HCT116 (cell line): Measurements from ENCODE around the gene SGMS1. TPM values are rescaled to one million over a fixed set of nuclear protein-coding genes. Genes with fewer than 3 reads are reported as not detected.

Experiments used
- ATAC-seq: fragments of 200-7000 bp; cut with Tn5 transposase; 2 replicates; pipeline ENCODE4 v1.9.1; 2020; ENCODE audit warnings: mild to moderate bottlenecking, moderate library complexity
- BruUV-seq: library from RNA; stranded (reverse); fragments of 400-500 nt; replicated peaks from 2 replicates; lab custom pipeline; 2021; lab: Mats Ljungman, UMichigan
- CTCF ChIA-PET: fragments of 300-600 bp; sonication (Branson Sonifier 250); formaldehyde crosslinking; loops from one replicate; lab custom pipeline; 2021; ENCODE audit warnings: antibody characterized with exemption; lab: Charles Lee
- POLR2A ChIA-PET: fragments of 300-600, 350-600 bp; sonication (Branson Sonifier 250); formaldehyde crosslinking; loops from one replicate; lab custom pipeline; 2021; ENCODE audit warnings: antibody characterized with exemption; lab: Charles Lee
- RAD21 ChIA-PET, 2 experiments: fragments of 300-600 bp; sonication (Branson Sonifier 250); formaldehyde crosslinking; loops; one replicate each; lab custom pipeline; 2023; ENCODE audit warnings: low total read pairs in 2 of 2; ENCODE audit not compliant: uncharacterized antibody in 2 of 2, unreplicated experiment in 2 of 2, low non-redundant PET in 1 of 2; lab: Charles Lee
- DNase-seq: peaks from one replicate; pipeline ENCODE4 v3.0.0-alpha.2; 2010; ENCODE audit warnings: low read depth, low spot score
- H2AFZ ChIP-seq: fragments of 200-600 bp; shearing (Covaris generic), sonication (generic); 2 replicates; pipeline ENCODE4 v1.6.1; 2017; ENCODE audit warnings: low read depth, mixed run types, mixed read lengths, antibody characterized with exemption, low read length; ENCODE audit not compliant: poor library complexity, severe bottlenecking
- H3K27ac ChIP-seq: 2 replicates; pipeline ENCODE4 v1.5.1; 2012; ENCODE audit warnings: low read depth, low read length
- H3K27me3 ChIP-seq: fragments of 200-600 bp; sonication (generic); 2 replicates; pipeline ENCODE4 v1.6.1; 2016; ENCODE audit warnings: mixed run types, low read length, mixed read lengths; ENCODE audit not compliant: insufficient read depth
- H3K36me3 ChIP-seq, 2 experiments: fragments of 200-500 bp in 1 of 2; fragments of 200-600 bp in 1 of 2; sonication (Bioruptor generic) in 1 of 2; sonication (generic) in 1 of 2; 2 replicates each; pipeline versions ENCODE4 v1.5.1 to v1.6.1; 2014 to 2016; ENCODE audit warnings: low read length in 2 of 2, inconsistent platforms in 1 of 2, mixed read lengths in 1 of 2, mixed run types in 1 of 2; ENCODE audit not compliant: insufficient read depth in 2 of 2, control insufficient read depth in 1 of 2
- H3K4me1 ChIP-seq, 2 experiments: fragments of 200-600 bp in 1 of 2; sonication (generic) in 1 of 2; 2 replicates each; pipeline versions ENCODE4 v1.5.1 to v1.6.1; 2012 to 2017; ENCODE audit warnings: low read length in 2 of 2, inconsistent platforms in 1 of 2, mild to moderate bottlenecking in 1 of 2, mixed read lengths in 1 of 2, mixed run types in 1 of 2, moderate library complexity in 1 of 2; ENCODE audit not compliant: insufficient read depth in 2 of 2, control insufficient read depth in 1 of 2
- H3K4me2 ChIP-seq: fragments of 200-600 bp; sonication (generic); 2 replicates; pipeline ENCODE4 v1.6.1; 2017; ENCODE audit warnings: mixed run types, low read length, mixed read lengths
- H3K4me3 ChIP-seq, 2 experiments: fragments of 200-600 bp in 1 of 2; sonication (generic) in 1 of 2; replicated peaks in 1 of 2; 2 replicates each; pipeline ENCODE4 v1.5.1; 2011 to 2016; ENCODE audit warnings: low read length in 2 of 2, control low read depth in 1 of 2, low read depth in 1 of 2, mild to moderate bottlenecking in 1 of 2, mixed read lengths in 1 of 2, mixed run types in 1 of 2
- H3K79me2 ChIP-seq: fragments of 200-600 bp; sonication (generic); 2 replicates; pipeline ENCODE4 v1.6.1; 2017; ENCODE audit warnings: mild to moderate bottlenecking, mixed run types, low read length, moderate library complexity, mixed read lengths; ENCODE audit not compliant: insufficient read depth
- H3K9ac ChIP-seq: fragments of 200-600 bp; sonication (generic); 2 replicates; pipeline ENCODE4 v1.6.1; 2016; ENCODE audit warnings: low read length, mixed read lengths
- H3K9me2 ChIP-seq: fragments of 200-600 bp; sonication (generic), shearing (Covaris generic); 2 replicates; pipeline ENCODE4 v1.6.1; 2017; ENCODE audit warnings: mixed run types, mild to moderate bottlenecking, moderate library complexity; ENCODE audit not compliant: insufficient read depth
- H3K9me3 ChIP-seq, 2 experiments: fragments of 200-500 bp in 1 of 2; fragments of 200-600 bp in 1 of 2; sonication (Bioruptor generic) in 1 of 2; sonication (generic) in 1 of 2; 2 replicates each; pipeline ENCODE4 v1.6.1; 2014 to 2017; ENCODE audit warnings: low read length in 2 of 2, mixed read lengths in 2 of 2, inconsistent platforms in 1 of 2, low read depth in 1 of 2, mild to moderate bottlenecking in 1 of 2, mixed run types in 1 of 2, moderate library complexity in 1 of 2; ENCODE audit not compliant: control insufficient read depth in 1 of 2, insufficient read depth in 1 of 2
- H4K20me1 ChIP-seq: fragments of 200-600 bp; sonication (generic), shearing (Covaris generic); 2 replicates; pipeline ENCODE4 v1.6.1; 2017; ENCODE audit warnings: mixed run types, mild to moderate bottlenecking, moderate library complexity; ENCODE audit not compliant: insufficient read depth
- CBX3 ChIP-seq: IDR thresholded peaks from 2 replicates; pipeline ENCODE4 v1.6.1; 2012; ENCODE audit warnings: low read depth
- FOSL1 ChIP-seq: IDR thresholded peaks from 2 replicates; pipeline ENCODE4 v1.6.1; 2012; ENCODE audit warnings: low read depth
- JUND ChIP-seq: IDR thresholded peaks from 2 replicates; pipeline ENCODE4 v1.6.1; 2012
- POLR2A ChIP-seq: IDR thresholded peaks from 2 replicates; pipeline ENCODE4 v1.7.0; 2011; ENCODE audit warnings: borderline replicate concordance; ENCODE audit not compliant: insufficient read depth, insufficient read length; ENCODE audit errors: extremely low read depth
- RAD21 ChIP-seq: IDR thresholded peaks from 2 replicates; pipeline ENCODE4 v1.6.1; 2012; ENCODE audit warnings: low read depth, mild to moderate bottlenecking
- SIN3A ChIP-seq: IDR thresholded peaks from 2 replicates; pipeline ENCODE4 v1.6.1; 2012; ENCODE audit warnings: low read depth
- SP1 ChIP-seq: IDR thresholded peaks from 2 replicates; pipeline ENCODE4 v1.6.1; 2012; ENCODE audit warnings: low read depth
- SRF ChIP-seq: IDR thresholded peaks from 2 replicates; pipeline ENCODE4 v1.6.1; 2012; ENCODE audit warnings: low read depth
- TCF7L2 ChIP-seq: IDR thresholded peaks from 2 replicates; pipeline ENCODE4 v1.7.0; 2011; ENCODE audit warnings: borderline replicate concordance, inconsistent platforms; ENCODE audit not compliant: insufficient read depth, insufficient read length; ENCODE audit errors: extremely low read depth
- ZFX ChIP-seq: fragments of 450-650 bp; IDR thresholded peaks from 2 replicates; pipeline ENCODE4 v1.6.1; 2017
- ZNF274 ChIP-seq: fragments of 200-500 bp; sonication (Bioruptor generic); IDR thresholded peaks from 2 replicates; pipeline ENCODE4 v1.6.1; 2014; ENCODE audit warnings: mild to moderate bottlenecking, low read depth, low read length, inconsistent platforms
- intact Hi-C: fragments of 100-400 bp; cut with micrococcal nuclease; formaldehyde crosslinking; loops from 2 replicates; pipeline ENCODE4 v1.10.0; 2022
- total RNA-seq: library from RNA; stranded (reverse); gene quantifications from one replicate; pipeline ENCODE4 v1.2.1, GENCODE V29; 2021; ENCODE audit not compliant: unreplicated experiment
- TF ChIP-seq, protein P1 (sequence below): IDR thresholded peaks from 2 replicates; pipeline ENCODE4 v1.6.1; 2012
- TF ChIP-seq, protein P2 (sequence below), 3 experiments: fragments of 200-600 bp in 1 of 3; sonication (generic) in 1 of 3; IDR thresholded peaks in 2 of 3; conservative IDR thresholded peaks in 1 of 3; 2 replicates each; pipeline ENCODE4 v1.5.1; 2012 to 2017; ENCODE audit warnings: low read depth in 2 of 3, low read length in 2 of 3, antibody characterized with exemption in 1 of 3, borderline replicate concordance in 1 of 3, control low read depth in 1 of 3, mild to moderate bottlenecking in 1 of 3, mixed read lengths in 1 of 3, mixed run types in 1 of 3, moderate library complexity in 1 of 3; ENCODE audit not compliant: insufficient read depth in 1 of 3
- TF ChIP-seq, protein P3 (sequence below): IDR thresholded peaks from 2 replicates; pipeline ENCODE4 v1.6.1; 2012; ENCODE audit warnings: low read depth

SGMS1 gene
- total RNA-seq, 1 experiment from 2014 or later, result 29.1 TPM

DNA sequence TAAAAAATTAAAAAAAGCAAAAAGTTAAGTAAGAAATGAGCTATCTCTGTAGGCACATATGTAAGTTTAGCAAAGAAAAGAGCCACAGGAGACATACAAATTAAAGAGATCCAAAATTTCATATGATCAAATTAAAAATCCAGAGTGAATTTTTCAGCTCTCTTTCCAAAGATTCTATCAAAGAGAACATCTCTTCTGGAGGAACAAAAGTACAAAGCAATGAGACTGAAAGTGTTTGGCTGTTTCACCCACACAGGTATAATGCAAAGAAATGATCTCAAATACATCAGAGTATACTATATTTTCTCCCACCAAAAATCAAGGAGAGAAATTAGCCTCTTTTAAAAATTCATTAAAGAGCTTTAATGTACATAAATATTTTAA, 297.6 kb downstream of the SGMS1 start:
- Histone ChIP-seq H3K4me1 (peaks cover 7 to 29% of the 10 kb centered on the region in 2 experiments; a peak in 3 of 4 replicates), H3K79me2 (no peaks in the 10 kb centered on the region), H3K27me3 (no peaks in the 10 kb centered on the region), H3K9me3 (no peaks in the 10 kb centered on the region), H4K20me1 (no peaks in the 10 kb centered on the region), H3K27ac (no peak overlapping the region), H2AFZ (no peak overlapping the region), H3K9me2 (no peaks in the 10 kb centered on the region), H3K4me2 (peak overlapping the region; percentile 28; the same call in 1 of the 2 replicates)
- POLR2A ChIA-PET, result no interaction called here
- CTCF ChIA-PET, result interaction anchor here (1.2 to 1.3 kb wide), 2 partner anchors 9 to 14 kb away, joined by 3 to 4 read pairs; no protein-coding TSS in a partner anchor
- TF ChIP-seq POLR2A (no peak), ZNF274 (no peak)
- TF ChIP-seq, all 23 proteins: peak for 0
- Histone ChIP-seq H3K36me3 (no peaks in the 10 kb centered on the region), H3K9ac (no peak overlapping the region), H3K4me3 (no peak overlapping the region)
- BruUV-seq, result no TSS peak
- ATAC-seq (no peak), DNase-seq (no peak)
- RAD21 ChIA-PET, result no interaction called here
- intact Hi-C loops, result no loop called here

DNA sequence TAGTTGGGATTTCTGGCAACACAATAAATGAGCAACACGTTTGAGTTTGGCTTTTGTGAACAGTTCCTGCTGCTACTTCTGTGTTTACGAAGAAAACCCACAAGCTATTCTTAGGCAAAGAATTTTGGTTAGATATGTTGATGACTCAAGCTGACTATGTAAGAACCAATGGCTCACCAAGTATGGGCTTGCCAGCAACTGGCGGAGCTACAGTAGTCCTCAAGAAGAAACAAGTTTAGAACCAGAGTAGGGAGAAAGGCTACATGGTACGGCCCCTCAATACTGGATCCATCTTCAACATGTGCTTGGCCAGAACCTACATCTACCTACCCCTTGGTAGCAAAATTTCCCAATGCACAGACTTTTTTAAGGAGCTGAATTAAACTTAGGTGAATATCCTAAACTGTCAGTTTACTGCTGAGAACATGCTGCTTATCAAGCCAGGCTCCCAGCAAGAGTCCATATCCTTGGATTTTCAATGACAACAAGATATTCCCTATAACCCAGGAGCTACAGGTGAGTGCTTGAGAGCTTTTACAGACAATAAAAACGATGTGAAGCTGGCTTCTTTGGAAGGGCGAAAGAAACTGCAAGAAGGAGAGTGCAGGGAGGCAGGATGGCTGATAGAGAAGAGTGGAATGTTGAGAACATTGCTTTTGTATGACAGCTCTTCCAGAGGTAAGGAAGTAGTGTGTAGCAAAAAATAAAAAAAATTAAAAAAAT, 298.1 kb downstream of the SGMS1 start:
- Histone ChIP-seq H2AFZ (no peak overlapping the region), H3K27me3 (no peaks in the 10 kb centered on the region), H3K9me3 (no peaks in the 10 kb centered on the region), H3K9me2 (no peaks in the 10 kb centered on the region), H4K20me1 (no peaks in the 10 kb centered on the region), H3K4me2 (peak overlapping the region; percentile 43), H3K4me1 (peaks cover 7 to 29% of the 10 kb centered on the region in 2 experiments; a peak in 3 of 4 replicates), H3K9ac (no peak overlapping the region), H3K27ac (no peak overlapping the region), H3K36me3 (no peaks in the 10 kb centered on the region), H3K79me2 (no peaks in the 10 kb centered on the region), H3K4me3 (peak overlapping the region in 1 of 2 experiments; percentile 3; a peak in 1 of 4 replicates)
- intact Hi-C loops, result no loop called here
- CTCF ChIA-PET, result interaction anchor here (1.2 to 1.3 kb wide), 2 partner anchors 8 to 13 kb away, joined by 3 to 4 read pairs; no protein-coding TSS in a partner anchor
- ATAC-seq (peak; percentile 77; the same call in 1 of the 2 replicates), DNase-seq (peak; percentile 41)
- no TSS peak for BruUV-seq
- POLR2A ChIA-PET, result no interaction called here
- RAD21 ChIA-PET, result no interaction called here
- TF ChIP-seq CBX3, result peak; percentile 61; the same call in 1 of the 2 replicates
- TF ChIP-seq, protein P1, sequence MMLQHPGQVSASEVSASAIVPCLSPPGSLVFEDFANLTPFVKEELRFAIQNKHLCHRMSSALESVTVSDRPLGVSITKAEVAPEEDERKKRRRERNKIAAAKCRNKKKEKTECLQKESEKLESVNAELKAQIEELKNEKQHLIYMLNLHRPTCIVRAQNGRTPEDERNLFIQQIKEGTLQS, result no peak
- peak; percentile 60 for TF ChIP-seq JUND
- no peak for TF ChIP-seq ZNF274
- peak; percentile 75 for TF ChIP-seq FOSL1
- no peak for TF ChIP-seq ZFX
- TF ChIP-seq, protein P2, sequence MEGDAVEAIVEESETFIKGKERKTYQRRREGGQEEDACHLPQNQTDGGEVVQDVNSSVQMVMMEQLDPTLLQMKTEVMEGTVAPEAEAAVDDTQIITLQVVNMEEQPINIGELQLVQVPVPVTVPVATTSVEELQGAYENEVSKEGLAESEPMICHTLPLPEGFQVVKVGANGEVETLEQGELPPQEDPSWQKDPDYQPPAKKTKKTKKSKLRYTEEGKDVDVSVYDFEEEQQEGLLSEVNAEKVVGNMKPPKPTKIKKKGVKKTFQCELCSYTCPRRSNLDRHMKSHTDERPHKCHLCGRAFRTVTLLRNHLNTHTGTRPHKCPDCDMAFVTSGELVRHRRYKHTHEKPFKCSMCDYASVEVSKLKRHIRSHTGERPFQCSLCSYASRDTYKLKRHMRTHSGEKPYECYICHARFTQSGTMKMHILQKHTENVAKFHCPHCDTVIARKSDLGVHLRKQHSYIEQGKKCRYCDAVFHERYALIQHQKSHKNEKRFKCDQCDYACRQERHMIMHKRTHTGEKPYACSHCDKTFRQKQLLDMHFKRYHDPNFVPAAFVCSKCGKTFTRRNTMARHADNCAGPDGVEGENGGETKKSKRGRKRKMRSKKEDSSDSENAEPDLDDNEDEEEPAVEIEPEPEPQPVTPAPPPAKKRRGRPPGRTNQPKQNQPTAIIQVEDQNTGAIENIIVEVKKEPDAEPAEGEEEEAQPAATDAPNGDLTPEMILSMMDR (IDR thresholded peaks at IDR 0.05 in 2 of 3, conservative IDR thresholded peaks at IDR 0.05 in 1 of 3; ENCODE audit: borderline replicate concordance in 1 of 3, insufficient read depth in 1 of 3, low read depth in 2 of 3, low read length in 2 of 3), result no peak
- no peak for TF ChIP-seq TCF7L2
- no peak for TF ChIP-seq RAD21
- TF ChIP-seq SP1, result peak; percentile 50
- no peak for TF ChIP-seq POLR2A
- TF ChIP-seq, protein P3, sequence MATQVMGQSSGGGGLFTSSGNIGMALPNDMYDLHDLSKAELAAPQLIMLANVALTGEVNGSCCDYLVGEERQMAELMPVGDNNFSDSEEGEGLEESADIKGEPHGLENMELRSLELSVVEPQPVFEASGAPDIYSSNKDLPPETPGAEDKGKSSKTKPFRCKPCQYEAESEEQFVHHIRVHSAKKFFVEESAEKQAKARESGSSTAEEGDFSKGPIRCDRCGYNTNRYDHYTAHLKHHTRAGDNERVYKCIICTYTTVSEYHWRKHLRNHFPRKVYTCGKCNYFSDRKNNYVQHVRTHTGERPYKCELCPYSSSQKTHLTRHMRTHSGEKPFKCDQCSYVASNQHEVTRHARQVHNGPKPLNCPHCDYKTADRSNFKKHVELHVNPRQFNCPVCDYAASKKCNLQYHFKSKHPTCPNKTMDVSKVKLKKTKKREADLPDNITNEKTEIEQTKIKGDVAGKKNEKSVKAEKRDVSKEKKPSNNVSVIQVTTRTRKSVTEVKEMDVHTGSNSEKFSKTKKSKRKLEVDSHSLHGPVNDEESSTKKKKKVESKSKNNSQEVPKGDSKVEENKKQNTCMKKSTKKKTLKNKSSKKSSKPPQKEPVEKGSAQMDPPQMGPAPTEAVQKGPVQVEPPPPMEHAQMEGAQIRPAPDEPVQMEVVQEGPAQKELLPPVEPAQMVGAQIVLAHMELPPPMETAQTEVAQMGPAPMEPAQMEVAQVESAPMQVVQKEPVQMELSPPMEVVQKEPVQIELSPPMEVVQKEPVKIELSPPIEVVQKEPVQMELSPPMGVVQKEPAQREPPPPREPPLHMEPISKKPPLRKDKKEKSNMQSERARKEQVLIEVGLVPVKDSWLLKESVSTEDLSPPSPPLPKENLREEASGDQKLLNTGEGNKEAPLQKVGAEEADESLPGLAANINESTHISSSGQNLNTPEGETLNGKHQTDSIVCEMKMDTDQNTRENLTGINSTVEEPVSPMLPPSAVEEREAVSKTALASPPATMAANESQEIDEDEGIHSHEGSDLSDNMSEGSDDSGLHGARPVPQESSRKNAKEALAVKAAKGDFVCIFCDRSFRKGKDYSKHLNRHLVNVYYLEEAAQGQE, result no peak
- peak; percentile 49; the same call in 1 of the 2 replicates for TF ChIP-seq SRF
- TF ChIP-seq SIN3A, result 0 out of 2 replicates have a peak, but pooled peaks have one; percentile 24
